ENCODE measurements around the gene ZFP36L1.

Gene ZFP36L1

GRCh38 chr14:68792979-68793733 is at the start of gene ZFP36L1:
Gene ZFP36L1, minus strand, starts transcription at chr14:68793067. Its CDS starts 129 bp downstream, at chr14:68792938.
- DNase-seq (ENCODE audit: low read depth in 2 of 2), result peak; percentile 89 to 91

- DNase-seq (ENCODE audit: low read depth in 2 of 2), result no peak
These were observed 49.4 kb upstream of the ZFP36L1 start for GRCh38 chr14:68842298-68842697.

GRCh38 chr14:68841016-68841809 is 48.3 kb upstream of the ZFP36L1 start:
- no peak for DNase-seq (ENCODE audit: low read depth in 2 of 2)

GRCh38 chr14:68840454-68840853 is 47.6 kb upstream of the ZFP36L1 start:
- no peak for DNase-seq (ENCODE audit: low read depth in 2 of 2)

GRCh38 chr14:68836082-68836481 is 43.2 kb upstream of the ZFP36L1 start:
- DNase-seq (ENCODE audit: low read depth in 2 of 2), result no peak

GRCh38 chr14:68834816-68835215 is 41.9 kb upstream of the ZFP36L1 start:
- DNase-seq (ENCODE audit: low read depth in 2 of 2), result no peak

- no peak for DNase-seq (ENCODE audit: low read depth in 2 of 2)
These were observed 35.8 kb upstream of the ZFP36L1 start for GRCh38 chr14:68828698-68829097.

GRCh38 chr14:68825729-68826128 is 32.9 kb upstream of the ZFP36L1 start:
- DNase-seq (ENCODE audit: low read depth in 2 of 2), result no peak

- DNase-seq (ENCODE audit: low read depth in 2 of 2), result no peak
These were observed 31.9 kb upstream of the ZFP36L1 start for GRCh38 chr14:68824517-68825347.

- no peak for DNase-seq (ENCODE audit: low read depth in 2 of 2)
These were observed 31.3 kb upstream of the ZFP36L1 start for GRCh38 chr14:68824207-68824516.

- no peak for DNase-seq (ENCODE audit: low read depth in 2 of 2)
These were observed 30.8 kb upstream of the ZFP36L1 start for GRCh38 chr14:68823434-68824206.

GRCh38 chr14:68822926-68823325 is 30.1 kb upstream of the ZFP36L1 start:
- DNase-seq (ENCODE audit: low read depth in 2 of 2), result no peak

- DNase-seq (ENCODE audit: low read depth in 2 of 2), result no peak
These were observed 29.3 kb upstream of the ZFP36L1 start for GRCh38 chr14:68822132-68822651.

- no peak for DNase-seq (ENCODE audit: low read depth in 2 of 2)
These were observed 28.3 kb upstream of the ZFP36L1 start for GRCh38 chr14:68820999-68821683.

- DNase-seq (ENCODE audit: low read depth in 2 of 2), result no peak
These were observed 27.7 kb upstream of the ZFP36L1 start for GRCh38 chr14:68820536-68820935.

- DNase-seq (ENCODE audit: low read depth in 2 of 2), result no peak
These were observed 27.3 kb upstream of the ZFP36L1 start for GRCh38 chr14:68820119-68820518.

- DNase-seq (ENCODE audit: low read depth in 2 of 2), result no peak
These were observed 26.4 kb upstream of the ZFP36L1 start for GRCh38 chr14:68819260-68819691.

- no peak for DNase-seq (ENCODE audit: low read depth in 2 of 2)
These were observed 24.8 kb upstream of the ZFP36L1 start for GRCh38 chr14:68817506-68818212.

GRCh38 chr14:68816943-68817430 is 24.1 kb upstream of the ZFP36L1 start:
- DNase-seq (ENCODE audit: low read depth in 2 of 2), result no peak
